GM12864 (cell line): ENCODE data around the gene CNTNAP4.
A peak's percentile ranks its signal among the peaks of the same experiment; 100 is the strongest.

Source experiments
- DNase-seq: peaks from one replicate; pipeline ENCODE4 v3.0.0-alpha.2; 2011; ENCODE audit warnings: low read depth
- H3K4me3 ChIP-seq: 2 replicates; pipeline ENCODE4 v1.5.1; 2011; ENCODE audit warnings: mild to moderate bottlenecking, low read depth, low read length, control low read depth
- CTCF ChIP-seq: IDR thresholded peaks from 2 replicates; pipeline ENCODE4 v1.5.1; 2011; ENCODE audit warnings: low read depth, mild to moderate bottlenecking, moderate library complexity, low read length, control low read depth, inconsistent platforms; ENCODE audit errors: missing control alignments

Gene CNTNAP4

GRCh38 chr16:76241755-76242154, 35.4 kb upstream of the CNTNAP4 start:
- no peak for TF ChIP-seq CTCF
- no peak for DNase-seq
- H3K4me3 ChIP-seq, result no peak overlapping the region

GRCh38 chr16:76243620-76244019, 33.6 kb upstream of the CNTNAP4 start:
- H3K4me3 ChIP-seq, result no peak overlapping the region
- DNase-seq, result no peak
- TF ChIP-seq CTCF, result no peak

- DNase-seq, result no peak
- no peak for TF ChIP-seq CTCF
- H3K4me3 ChIP-seq, result no peak overlapping the region
These were observed 30.6 kb upstream of the CNTNAP4 start for GRCh38 chr16:76246587-76246986.

GRCh38 chr16:76265434-76266045, 11.7 kb upstream of the CNTNAP4 start:
- peak; percentile 90 for TF ChIP-seq CTCF
- no peak overlapping the region for H3K4me3 ChIP-seq
- peak; percentile 8 for DNase-seq

GRCh38 chr16:76268824-76269223, 8.4 kb upstream of the CNTNAP4 start:
- no peak overlapping the region for H3K4me3 ChIP-seq
- no peak for DNase-seq
- TF ChIP-seq CTCF, result no peak

- DNase-seq, result no peak
- H3K4me3 ChIP-seq, result no peak overlapping the region
- TF ChIP-seq CTCF, result no peak
These were observed 344 bp downstream of the CNTNAP4 start for GRCh38 chr16:76277460-76278030.

- no peak overlapping the region for H3K4me3 ChIP-seq
- no peak for TF ChIP-seq CTCF
- no peak for DNase-seq
These were observed 885 bp downstream of the CNTNAP4 start for GRCh38 chr16:76278086-76278485.
